Endometrium (tissue), 2 donors: ENCODE data around the gene GSN.

ENCODE experiments used
- FAIRE-seq: peaks from 2 replicates; lab custom pipeline; 2012; peaks lifted over from hg19 to GRCh38; lab: Jason Lieb, UNC
- donor health status: control.
- donor health status: control.

Gene GSN

GRCh38 chr9:121323449-121324151, 55.6 kb downstream of the GSN start:
- FAIRE-seq, result no peak

DNA sequence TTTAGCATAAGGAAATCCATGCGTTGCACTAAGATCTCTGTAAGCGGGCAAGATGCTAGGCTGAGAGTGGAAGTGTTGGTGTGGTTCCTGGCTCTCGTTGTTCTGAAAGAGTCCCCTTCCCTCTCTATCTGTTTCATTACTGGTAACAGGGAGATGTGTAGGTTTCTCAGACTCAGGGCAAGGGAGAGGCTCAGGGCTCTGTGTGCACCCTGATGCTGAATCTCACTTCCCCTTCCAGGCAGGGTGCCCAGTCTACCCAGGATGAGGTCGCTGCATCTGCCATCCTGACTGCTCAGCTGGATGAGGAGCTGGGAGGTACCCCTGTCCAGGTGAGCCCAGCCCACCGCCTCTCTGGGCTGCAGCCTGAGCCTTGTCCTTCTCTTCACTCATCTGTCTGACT, 56.4 kb downstream of the GSN start:
- no peak for FAIRE-seq

DNA sequence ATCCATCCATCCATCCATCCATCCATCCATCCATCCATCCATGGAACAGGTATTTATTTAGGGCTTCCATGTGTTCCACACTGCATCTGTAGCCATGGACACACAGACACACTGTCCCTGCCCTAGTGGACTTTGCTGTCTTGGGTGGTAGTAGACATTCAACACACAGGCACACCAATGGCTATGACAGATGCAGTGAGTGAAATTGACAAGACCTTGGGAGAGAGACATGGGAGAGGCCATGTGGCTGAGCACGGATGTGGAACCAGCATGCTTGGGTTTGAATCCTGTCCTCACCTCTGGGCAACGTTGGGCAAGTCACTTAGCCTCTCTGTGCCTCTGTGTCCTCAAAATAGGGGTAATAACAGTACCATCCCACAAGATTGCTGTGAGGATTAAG, 56.8 kb downstream of the GSN start:
- FAIRE-seq, result no peak

- FAIRE-seq, result no peak
Observed at GRCh38 chr9:121325387-121325786, 57.4 kb downstream of the GSN start.

DNA sequence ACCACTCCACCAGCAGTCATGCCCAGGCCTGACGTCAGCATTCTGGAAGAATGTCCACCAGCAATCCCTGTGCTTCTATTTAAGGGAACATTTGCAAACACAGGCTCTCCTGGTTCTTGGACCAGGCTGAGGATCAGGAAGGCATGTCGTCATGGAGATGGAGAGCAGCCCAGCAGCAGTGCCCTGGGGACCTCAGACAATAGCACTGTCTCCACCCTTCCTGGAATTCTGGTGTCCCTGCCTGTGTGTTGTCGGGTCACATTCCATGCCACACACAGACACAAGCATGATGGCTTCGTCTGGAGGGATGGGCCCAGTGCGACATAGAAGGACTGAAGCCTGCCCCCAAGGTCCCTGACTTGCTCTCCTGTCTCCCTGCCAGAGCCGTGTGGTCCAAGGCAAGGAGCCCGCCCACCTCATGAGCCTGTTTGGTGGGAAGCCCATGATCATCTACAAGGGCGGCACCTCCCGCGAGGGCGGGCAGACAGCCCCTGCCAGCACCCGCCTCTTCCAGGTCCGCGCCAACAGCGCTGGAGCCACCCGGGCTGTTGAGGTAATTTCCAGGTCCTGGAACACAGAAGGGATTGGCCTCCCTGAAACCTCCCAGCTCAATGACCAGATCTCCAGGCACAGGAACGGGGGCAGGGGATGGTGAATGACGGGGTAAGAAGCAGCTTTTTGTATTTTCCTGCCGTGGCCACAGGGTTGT, 58.3 kb downstream of the GSN start:
- no peak for FAIRE-seq

DNA sequence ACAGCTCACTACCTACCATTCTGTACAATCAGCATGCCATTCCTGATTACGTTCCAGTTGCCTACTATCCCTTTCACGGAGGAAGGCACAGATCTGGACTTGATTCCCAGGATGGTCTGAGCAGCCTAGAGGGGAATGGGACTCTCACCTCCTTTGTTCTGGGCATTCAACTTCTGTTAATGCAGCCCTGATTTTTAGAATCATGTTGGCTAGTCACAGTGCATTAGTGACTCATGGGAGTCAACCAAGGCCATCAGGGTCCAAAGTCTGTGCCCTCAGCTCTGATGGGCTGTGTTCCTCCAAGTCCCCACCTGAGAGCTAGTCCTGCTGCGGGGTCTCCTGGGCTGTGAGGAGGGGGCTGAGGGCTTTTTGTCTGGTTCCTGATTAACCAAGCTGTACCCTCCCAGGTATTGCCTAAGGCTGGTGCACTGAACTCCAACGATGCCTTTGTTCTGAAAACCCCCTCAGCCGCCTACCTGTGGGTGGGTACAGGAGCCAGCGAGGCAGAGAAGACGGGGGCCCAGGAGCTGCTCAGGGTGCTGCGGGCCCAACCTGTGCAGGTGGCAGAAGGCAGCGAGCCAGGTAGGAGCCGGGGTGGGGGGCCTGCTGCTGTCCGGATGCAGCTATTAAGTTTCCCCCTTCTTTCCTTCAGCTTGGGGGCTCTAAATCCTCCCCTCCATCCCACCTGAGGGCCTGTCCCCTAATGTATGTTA, 59.1 kb downstream of the GSN start:
- no peak for FAIRE-seq

GRCh38 chr9:121328476-121328875, 60.5 kb downstream of the GSN start:
- no peak for FAIRE-seq

- FAIRE-seq, result no peak
Observed at GRCh38 chr9:121328876-121329681, 61.1 kb downstream of the GSN start.

GRCh38 chr9:121331549-121331948, 63.6 kb downstream of the GSN start:
- no peak for FAIRE-seq

DNA sequence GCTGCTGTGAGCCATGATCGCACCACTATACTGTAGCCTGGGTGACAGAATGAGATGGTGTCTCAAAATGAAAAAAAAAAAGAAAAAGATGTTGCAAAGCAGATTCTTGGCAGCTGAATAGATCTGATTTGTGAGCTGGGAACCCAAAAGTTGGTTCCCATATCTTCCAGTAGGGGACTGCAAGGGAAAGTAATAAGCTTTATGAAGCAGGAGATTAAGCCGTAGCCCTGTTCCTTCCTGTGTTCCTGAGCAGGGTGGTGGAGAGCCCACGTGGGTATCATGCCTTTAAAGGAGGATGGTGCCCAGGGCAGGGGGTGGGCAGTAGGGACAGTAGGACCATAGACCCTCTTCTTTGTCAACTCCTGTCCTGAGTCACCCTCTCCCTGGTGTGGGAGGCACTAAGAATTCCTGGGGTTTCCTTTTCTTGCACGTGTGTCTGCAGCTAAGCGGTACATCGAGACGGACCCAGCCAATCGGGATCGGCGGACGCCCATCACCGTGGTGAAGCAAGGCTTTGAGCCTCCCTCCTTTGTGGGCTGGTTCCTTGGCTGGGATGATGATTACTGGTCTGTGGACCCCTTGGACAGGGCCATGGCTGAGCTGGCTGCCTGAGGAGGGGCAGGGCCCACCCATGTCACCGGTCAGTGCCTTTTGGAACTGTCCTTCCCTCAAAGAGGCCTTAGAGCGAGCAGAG, 64.2 kb downstream of the GSN start:
- FAIRE-seq, result no peak

- no peak for FAIRE-seq
Observed at GRCh38 chr9:121333950-121334773, 66.2 kb downstream of the GSN start.

DNA sequence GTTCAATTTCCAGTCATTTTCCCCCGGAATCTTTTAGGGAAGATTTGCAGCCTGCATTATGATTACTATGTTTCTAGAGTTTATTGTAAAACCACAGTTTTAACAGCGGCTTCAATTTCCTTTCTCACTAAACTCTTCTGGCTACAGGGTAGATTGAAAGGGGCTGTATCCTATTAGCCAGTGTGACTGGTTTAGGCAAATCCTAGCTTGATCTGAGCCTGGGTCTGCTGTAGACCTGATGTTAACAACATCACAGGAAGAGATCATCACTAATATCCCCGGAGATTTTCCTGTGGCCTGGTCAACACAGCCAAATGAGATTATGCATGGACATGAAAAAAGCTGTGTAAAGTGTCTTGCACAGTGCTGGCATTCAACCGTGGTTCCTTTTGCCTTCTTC, 68.7 kb downstream of the GSN start:
- FAIRE-seq, result no peak

DNA sequence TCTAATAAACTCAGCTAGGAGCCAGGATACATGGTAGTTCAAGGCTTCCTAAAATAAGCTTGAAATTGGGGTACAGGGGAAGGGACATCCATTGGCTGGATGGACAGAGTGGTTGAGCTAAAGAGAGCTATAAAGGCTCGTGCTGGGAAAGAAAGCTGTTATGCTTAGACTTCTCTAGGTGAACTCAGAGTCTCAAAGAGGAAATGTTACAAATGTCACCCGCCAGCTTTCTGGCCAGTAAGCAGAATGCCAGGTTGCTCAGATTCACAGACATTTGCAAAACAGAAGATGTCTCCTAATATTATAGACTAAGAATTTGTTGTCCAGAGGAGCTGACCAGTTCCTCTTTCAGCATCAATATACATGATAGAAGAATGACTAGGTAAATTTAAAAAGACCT, 71.5 kb downstream of the GSN start:
- FAIRE-seq, result no peak

DNA sequence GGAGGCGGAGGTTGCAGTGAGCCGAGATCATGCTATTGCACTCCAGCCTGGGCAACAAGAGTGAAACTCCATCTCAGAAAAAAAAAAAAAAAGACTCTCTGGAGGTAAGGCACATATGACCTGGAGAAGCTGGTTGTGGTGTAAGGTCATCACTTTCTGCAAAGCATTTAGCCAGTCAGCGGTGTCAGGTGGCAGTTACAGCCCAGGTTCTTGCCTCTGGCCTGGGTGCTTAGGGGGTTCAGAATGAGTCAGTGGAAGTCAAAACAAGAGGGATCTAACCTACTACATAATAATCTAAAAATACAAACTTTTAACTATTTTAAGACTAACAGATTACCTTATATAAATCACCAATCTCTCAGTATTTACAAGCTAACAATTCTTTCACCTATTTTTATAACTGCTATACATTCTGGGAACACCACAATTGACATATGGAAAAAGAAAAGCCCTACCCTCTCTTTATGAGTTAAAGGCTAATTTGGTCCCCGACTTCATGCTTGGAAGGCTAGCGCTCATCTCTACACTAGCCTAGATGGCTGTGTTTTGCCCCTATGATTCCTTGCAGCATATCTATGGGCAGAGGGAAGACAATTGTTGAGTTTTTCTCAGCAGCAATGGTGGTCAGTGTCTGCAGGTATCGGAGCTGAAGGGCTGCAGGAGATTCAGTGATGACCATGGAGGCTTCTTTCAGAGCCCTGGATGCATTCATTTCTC, 72.9 kb downstream of the GSN start:
- no peak for FAIRE-seq

DNA sequence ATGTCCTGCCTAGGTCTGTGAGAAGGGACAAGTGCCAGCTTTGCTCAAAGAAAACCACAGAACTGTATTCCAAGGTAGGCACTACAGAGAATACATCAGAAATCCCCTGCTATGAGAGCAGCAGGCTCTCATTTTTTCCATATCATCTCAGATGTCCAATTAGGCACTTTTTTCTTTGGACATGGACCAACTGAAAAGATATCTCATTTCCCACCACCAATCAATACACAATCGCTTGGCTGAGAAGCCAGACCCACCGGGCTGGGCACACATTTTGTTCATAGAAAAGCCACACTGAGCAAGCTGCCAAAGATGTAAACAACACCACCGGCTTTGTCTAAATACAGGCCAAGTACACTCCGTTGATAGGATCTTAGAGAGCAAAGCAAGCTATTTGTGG, 76.2 kb downstream of the GSN start:
- FAIRE-seq, result no peak

DNA sequence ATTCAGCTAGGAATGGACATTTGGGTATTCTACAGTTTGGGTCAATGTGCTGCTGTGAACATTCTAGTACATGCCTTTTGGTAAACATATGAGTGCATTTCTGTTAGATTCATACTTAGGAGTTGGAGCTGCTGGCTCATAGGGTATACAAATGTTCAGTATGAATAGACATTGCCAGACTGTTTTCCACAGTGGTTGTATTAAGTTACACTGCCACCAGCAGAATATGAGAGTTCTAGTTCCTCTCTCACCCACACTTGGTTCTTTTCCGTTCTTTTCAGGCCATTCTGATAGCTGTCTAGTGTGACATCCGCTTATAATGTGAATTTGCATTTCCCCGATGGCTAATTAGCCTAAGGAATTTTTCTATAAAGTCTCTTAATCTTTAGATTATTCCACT, 77.1 kb downstream of the GSN start:
- FAIRE-seq, result no peak

- FAIRE-seq, result no peak
Observed at GRCh38 chr9:121348221-121348620, 80.3 kb downstream of the GSN start.

GRCh38 chr9:121349009-121349408, 81.0 kb downstream of the GSN start:
- FAIRE-seq, result no peak

- no peak for FAIRE-seq
Observed at GRCh38 chr9:121350036-121350435, 82.1 kb downstream of the GSN start.

- peak; percentile 18 for FAIRE-seq
Observed at GRCh38 chr9:121350993-121351561, 83.1 kb downstream of the GSN start.
